GM23338 (cell line): ENCODE data around the gene MANSC1.

Experiments used
- CREB1 ChIP-seq: fragments of 250-450 bp; sonication (Bioruptor Pico); IDR thresholded peaks from 2 replicates; pipeline ENCODE4 v1.5.0; 2020; ENCODE audit warnings: low read depth, mild to moderate bottlenecking, moderate library complexity
- EZH2 ChIP-seq: fragments of 200-600 bp; sonication (generic); IDR thresholded peaks from one replicate; pipeline ENCODE4 v1.8.0; 2017; ENCODE audit warnings: antibody characterized with exemption, mild to moderate bottlenecking, low read depth; ENCODE audit not compliant: unreplicated experiment
- EZH2phosphoT487 ChIP-seq: fragments of 200-600 bp; sonication (generic); IDR thresholded peaks from one replicate; pipeline ENCODE4 v1.8.1; 2018; ENCODE audit warnings: antibody characterized with exemption; ENCODE audit not compliant: unreplicated experiment
- JUNB ChIP-seq: IDR thresholded peaks from one replicate; pipeline ENCODE4 v1.6.1; 2016; ENCODE audit warnings: antibody characterized with exemption; ENCODE audit not compliant: unreplicated experiment
- POLR2AphosphoS5 ChIP-seq: IDR thresholded peaks from 2 replicates; pipeline ENCODE4 v1.6.1; 2016; ENCODE audit warnings: antibody characterized with exemption, low read depth
- ZNF114 ChIP-seq: fragments of 250-450 bp; sonication (Bioruptor Pico); IDR thresholded peaks from 2 replicates; pipeline ENCODE4 v1.5.0; 2020; ENCODE audit warnings: mild to moderate bottlenecking, moderate library complexity
- TF ChIP-seq, protein P1 (sequence below), 2 experiments: fragments of 200-600 bp in 1 of 2; sonication (generic) in 1 of 2; conservative IDR thresholded peaks; 2 replicates each; pipeline versions ENCODE4 v1.5.1 to v1.6.1; 2016 to 2017; ENCODE audit warnings: antibody characterized with exemption in 2 of 2, low read depth in 2 of 2, mild to moderate bottlenecking in 2 of 2, moderate library complexity in 1 of 2
- TF ChIP-seq, protein P2 (sequence below): IDR thresholded peaks from one replicate; pipeline ENCODE4 v1.6.1; 2018; ENCODE audit warnings: antibody characterized with exemption; ENCODE audit not compliant: unreplicated experiment

GRCh38 chr12:12366701-12367481 lies 16.8 kb upstream of the MANSC1 start:
- TF ChIP-seq POLR2AphosphoS5 (no peak), EZH2 (no peak), ZNF114 (CRISPR knock-in tag) (no peak), JUNB (no peak), EZH2phosphoT487 (no peak), CREB1 (CRISPR knock-in tag) (no peak)
- TF ChIP-seq, protein P1, sequence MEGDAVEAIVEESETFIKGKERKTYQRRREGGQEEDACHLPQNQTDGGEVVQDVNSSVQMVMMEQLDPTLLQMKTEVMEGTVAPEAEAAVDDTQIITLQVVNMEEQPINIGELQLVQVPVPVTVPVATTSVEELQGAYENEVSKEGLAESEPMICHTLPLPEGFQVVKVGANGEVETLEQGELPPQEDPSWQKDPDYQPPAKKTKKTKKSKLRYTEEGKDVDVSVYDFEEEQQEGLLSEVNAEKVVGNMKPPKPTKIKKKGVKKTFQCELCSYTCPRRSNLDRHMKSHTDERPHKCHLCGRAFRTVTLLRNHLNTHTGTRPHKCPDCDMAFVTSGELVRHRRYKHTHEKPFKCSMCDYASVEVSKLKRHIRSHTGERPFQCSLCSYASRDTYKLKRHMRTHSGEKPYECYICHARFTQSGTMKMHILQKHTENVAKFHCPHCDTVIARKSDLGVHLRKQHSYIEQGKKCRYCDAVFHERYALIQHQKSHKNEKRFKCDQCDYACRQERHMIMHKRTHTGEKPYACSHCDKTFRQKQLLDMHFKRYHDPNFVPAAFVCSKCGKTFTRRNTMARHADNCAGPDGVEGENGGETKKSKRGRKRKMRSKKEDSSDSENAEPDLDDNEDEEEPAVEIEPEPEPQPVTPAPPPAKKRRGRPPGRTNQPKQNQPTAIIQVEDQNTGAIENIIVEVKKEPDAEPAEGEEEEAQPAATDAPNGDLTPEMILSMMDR (conservative IDR thresholded peaks at IDR 0.05; ENCODE audit: low read depth in 2 of 2) = no peak
- TF ChIP-seq, protein P2, sequence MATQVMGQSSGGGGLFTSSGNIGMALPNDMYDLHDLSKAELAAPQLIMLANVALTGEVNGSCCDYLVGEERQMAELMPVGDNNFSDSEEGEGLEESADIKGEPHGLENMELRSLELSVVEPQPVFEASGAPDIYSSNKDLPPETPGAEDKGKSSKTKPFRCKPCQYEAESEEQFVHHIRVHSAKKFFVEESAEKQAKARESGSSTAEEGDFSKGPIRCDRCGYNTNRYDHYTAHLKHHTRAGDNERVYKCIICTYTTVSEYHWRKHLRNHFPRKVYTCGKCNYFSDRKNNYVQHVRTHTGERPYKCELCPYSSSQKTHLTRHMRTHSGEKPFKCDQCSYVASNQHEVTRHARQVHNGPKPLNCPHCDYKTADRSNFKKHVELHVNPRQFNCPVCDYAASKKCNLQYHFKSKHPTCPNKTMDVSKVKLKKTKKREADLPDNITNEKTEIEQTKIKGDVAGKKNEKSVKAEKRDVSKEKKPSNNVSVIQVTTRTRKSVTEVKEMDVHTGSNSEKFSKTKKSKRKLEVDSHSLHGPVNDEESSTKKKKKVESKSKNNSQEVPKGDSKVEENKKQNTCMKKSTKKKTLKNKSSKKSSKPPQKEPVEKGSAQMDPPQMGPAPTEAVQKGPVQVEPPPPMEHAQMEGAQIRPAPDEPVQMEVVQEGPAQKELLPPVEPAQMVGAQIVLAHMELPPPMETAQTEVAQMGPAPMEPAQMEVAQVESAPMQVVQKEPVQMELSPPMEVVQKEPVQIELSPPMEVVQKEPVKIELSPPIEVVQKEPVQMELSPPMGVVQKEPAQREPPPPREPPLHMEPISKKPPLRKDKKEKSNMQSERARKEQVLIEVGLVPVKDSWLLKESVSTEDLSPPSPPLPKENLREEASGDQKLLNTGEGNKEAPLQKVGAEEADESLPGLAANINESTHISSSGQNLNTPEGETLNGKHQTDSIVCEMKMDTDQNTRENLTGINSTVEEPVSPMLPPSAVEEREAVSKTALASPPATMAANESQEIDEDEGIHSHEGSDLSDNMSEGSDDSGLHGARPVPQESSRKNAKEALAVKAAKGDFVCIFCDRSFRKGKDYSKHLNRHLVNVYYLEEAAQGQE = no peak
